Measurements from ENCODE around the gene MBP. TPM values are rescaled to one million over a fixed set of nuclear protein-coding genes. Genes with fewer than 3 reads are reported as not detected.
"Not testable (repeated sequence)": the region's sequence is repeated elsewhere in the genome, so short reads cannot be mapped to it uniquely, and the experiment has no call there.

Gene MBP
- total RNA-seq, 2 experiments from 2014 or later: 35.9 to 36.6 TPM

DNA sequence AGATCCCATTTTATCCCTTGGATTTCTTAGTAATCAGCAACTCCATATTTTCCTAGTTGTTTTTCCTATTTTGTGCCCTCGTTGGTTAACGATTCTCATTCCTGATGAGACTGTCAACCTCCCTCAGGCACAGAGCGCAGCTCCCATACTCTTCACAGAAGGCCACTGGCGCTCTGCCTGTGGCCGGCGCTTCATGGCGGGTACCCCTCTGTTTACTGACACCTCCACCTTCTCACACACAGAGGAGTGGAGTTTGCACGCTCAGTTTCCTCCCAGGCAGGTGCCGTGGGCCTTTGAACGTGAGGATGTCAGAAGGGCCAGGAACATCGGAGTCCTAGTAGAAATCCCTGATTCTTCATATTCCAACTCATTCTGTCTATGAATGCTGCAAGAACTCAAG is 139.0 kb downstream of the MBP start:
- H3K4me3 Mint-ChIP-seq: no peak overlapping the region
- H3K36me3 Mint-ChIP-seq (ENCODE audit: low read depth): no peaks in the 10 kb centered on the region
- CTCF ChIA-PET: no interaction called here
- H3K4me1 Mint-ChIP-seq (ENCODE audit: low read depth): no peaks in the 10 kb centered on the region
- no peaks in the 10 kb centered on the region for H3K27me3 Mint-ChIP-seq (ENCODE audit: low read depth)
- intact Hi-C loops (cut with micrococcal nuclease): no loop called here
- DNase-seq: no peak
- no peak overlapping the region for H3K27ac Mint-ChIP-seq
- no peaks in the 10 kb centered on the region for H3K9me3 Mint-ChIP-seq

DNA sequence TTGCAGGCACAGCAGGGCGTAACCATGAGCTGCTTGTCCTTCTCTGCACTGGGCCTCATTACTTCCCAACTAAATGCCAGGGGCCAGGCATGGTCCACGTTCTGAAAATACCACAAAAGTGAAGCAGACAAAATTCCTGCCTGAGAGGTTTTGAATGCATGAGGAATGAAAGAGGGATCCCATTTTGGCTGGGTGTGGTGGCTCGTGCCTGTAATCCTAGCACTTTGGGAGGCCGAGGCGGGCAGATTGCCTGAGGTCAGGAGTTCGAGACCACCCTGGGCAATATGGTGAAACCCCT is 139.5 kb downstream of the MBP start:
- no peaks in the 10 kb centered on the region for H3K36me3 Mint-ChIP-seq (ENCODE audit: low read depth)
- no peak overlapping the region for H3K4me3 Mint-ChIP-seq
- H3K9me3 Mint-ChIP-seq: no peaks in the 10 kb centered on the region
- intact Hi-C loops (cut with micrococcal nuclease): no loop called here
- CTCF ChIA-PET: no interaction called here
- H3K27ac Mint-ChIP-seq: no peak overlapping the region
- H3K4me1 Mint-ChIP-seq (ENCODE audit: low read depth): no peaks in the 10 kb centered on the region
- no peaks in the 10 kb centered on the region for H3K27me3 Mint-ChIP-seq (ENCODE audit: low read depth)
- DNase-seq: no peak

DNA sequence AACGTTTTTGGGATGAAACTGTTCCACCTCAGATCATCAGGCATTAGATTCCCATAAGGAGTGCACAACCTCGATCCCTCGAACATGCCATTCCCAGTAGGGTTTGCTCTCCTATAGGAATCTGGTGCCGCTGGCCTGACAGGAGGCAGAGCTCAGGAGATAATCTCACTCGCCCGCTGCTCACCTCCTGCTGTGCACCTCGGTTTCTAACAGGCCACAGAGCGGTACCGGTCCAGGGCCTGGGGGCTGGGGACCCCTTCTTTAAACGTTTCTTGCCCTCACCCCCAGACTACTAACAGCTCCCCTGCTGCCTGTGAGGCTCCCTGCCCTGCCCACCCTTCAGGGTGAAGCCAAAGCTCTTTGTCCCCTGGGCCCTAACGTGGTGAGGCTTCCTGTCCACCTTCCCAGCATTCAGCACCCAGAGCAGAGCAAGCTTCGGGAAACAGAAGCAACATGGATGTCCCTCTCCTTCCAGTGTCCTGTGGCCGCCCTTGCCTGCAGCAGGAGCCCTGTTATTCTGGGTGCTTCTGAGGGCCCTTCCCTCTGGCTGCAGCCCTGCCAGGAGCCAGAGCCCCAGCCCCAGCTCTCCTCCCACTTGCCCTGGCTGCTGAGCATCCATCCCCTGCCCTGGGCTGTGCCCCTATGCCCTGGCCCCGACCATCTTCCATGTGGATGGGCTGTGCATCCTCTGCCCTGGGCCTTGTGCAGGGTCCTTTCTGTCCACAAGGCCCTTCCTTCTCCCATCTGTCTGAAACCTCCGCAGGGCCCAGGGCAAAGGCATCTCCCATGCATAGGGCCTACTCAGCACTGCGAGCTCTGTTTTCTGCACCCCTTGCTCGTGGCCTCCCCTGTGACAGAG is 140.1 kb downstream of the MBP start:
- CTCF ChIA-PET: interaction anchor here (0.6 to 1.2 kb wide), 2 partner anchors 9 to 395 kb away, joined by 5 read pairs; no protein-coding TSS in a partner anchor
- Mint-ChIP-seq H3K4me1 (ENCODE audit: low read depth) (no peaks in the 10 kb centered on the region), H3K27ac (no peak overlapping the region), H3K9me3 (no peaks in the 10 kb centered on the region), H3K4me3 (no peak overlapping the region), H3K36me3 (ENCODE audit: low read depth) (no peaks in the 10 kb centered on the region), H3K27me3 (ENCODE audit: low read depth) (no peaks in the 10 kb centered on the region)
- DNase-seq: no peak
- intact Hi-C loops (cut with micrococcal nuclease): no loop called here

DNA sequence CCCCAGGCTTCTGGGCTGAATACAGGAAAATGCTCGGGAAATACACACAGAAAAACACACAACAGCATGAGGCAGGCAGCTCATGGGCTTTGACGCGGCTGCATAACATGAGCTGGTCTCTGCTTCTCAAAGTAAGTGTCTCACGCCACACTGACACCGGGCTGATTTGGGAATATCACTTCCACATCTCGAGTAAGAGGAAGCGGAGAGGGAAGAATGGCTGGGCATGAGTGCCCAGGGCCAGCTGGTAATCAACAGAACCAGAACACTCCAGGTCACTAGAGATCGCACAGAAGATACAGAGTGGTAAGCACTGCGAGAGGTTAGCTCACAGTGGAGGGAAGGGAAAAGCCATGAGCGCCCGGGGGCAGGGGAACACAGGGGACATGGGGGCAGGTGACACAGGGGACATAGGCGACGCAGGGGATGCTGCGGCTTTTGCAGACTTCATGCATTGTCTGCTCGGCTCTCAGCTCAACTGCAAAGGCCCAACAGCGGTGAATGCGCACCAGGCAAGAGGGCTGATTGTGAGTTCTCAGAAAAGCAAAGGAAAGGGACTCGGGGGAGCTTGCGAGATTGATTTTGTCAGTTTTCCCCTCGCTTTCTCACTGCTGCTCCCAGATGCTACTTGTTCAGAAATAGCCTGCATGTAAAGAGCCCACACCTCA is 141.4 kb downstream of the MBP start:
- no peaks in the 10 kb centered on the region for H3K4me1 Mint-ChIP-seq (ENCODE audit: low read depth)
- no peaks in the 10 kb centered on the region for H3K9me3 Mint-ChIP-seq
- no peak for DNase-seq
- H3K27me3 Mint-ChIP-seq (ENCODE audit: low read depth): no peaks in the 10 kb centered on the region
- H3K27ac Mint-ChIP-seq: no peak overlapping the region
- H3K4me3 Mint-ChIP-seq: no peak overlapping the region
- intact Hi-C loops (cut with micrococcal nuclease): no loop called here
- no peaks in the 10 kb centered on the region for H3K36me3 Mint-ChIP-seq (ENCODE audit: low read depth)
- CTCF ChIA-PET: interaction anchor here (0.5 to 1.2 kb wide), 4 partner anchors 8 to 221 kb away, joined by 3 to 7 read pairs (median 4); no protein-coding TSS in a partner anchor

DNA sequence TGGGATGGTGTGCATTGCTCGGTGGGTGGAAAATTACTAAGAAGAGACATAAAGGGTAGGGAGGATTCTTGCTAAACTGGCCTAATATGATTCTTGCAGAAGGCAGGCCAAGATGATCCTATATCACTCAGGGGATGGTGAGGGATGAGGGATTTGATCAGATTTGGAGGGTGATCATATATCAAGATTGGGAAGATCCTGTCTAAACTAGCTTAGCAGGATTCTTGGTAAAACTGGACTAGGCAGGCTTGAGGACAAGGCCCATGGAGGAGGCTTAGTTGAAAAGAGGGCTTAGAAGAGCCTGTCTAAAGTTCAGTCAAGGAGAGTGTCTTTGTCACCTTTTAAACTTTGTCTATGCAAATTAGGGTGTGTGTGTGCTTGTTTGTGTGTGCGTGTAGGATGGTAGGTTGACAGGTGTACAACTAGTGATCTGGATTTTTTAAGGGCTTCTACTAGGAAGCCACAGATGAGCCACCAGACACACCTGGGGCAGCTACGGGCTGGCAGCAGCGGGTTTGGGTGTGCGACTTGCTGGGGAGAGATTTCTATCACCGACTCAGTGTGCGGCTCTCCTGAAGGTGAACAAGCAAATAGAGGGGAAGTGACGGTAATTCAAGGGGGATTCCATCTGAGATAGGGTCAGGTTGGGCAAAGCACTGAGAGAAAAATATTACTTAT is 142.1 kb downstream of the MBP start:
- H3K9me3 Mint-ChIP-seq; H3K27me3 Mint-ChIP-seq (ENCODE audit: low read depth); H3K27ac Mint-ChIP-seq; DNase-seq; H3K4me3 Mint-ChIP-seq; H3K36me3 Mint-ChIP-seq (ENCODE audit: low read depth); intact Hi-C loops (cut with micrococcal nuclease); H3K4me1 Mint-ChIP-seq (ENCODE audit: low read depth): not testable (repeated sequence)
- CTCF ChIA-PET: interaction anchor here (0.7 to 1.1 kb wide), 2 partner anchors 10 to 188 kb away, joined by 3 to 7 read pairs; no protein-coding TSS in a partner anchor

DNA sequence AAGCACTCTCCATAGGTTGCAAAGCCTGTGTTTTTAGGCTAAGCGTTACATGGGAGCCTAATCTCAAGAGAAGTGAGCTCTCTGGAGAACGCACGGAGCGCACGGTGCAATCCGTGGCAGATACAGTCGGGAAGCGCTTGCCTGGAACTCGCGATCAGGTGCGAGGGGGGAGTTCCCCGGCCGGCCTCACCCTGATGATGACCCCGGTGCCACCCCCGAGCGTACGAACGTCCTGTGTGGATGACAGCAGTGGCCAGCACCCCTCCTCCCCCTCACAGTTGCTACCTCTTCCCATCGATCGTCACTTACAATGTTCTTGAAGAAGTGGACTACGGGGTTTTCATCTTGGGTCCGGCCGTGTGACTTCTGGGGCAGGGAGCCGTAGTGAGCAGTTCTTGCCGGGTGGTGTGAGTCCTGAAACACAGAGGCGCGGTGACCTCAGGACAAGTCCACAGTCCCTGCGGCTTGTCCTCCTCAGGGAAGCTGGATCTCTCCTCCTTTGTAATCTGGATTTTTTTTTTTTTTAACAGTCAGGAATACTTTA is 142.9 kb downstream of the MBP start:
- Mint-ChIP-seq H3K27me3 (ENCODE audit: low read depth) (no peaks in the 10 kb centered on the region), H3K27ac (no peak overlapping the region), H3K4me1 (ENCODE audit: low read depth) (no peaks in the 10 kb centered on the region), H3K4me3 (no peak overlapping the region), H3K9me3 (no peaks in the 10 kb centered on the region), H3K36me3 (ENCODE audit: low read depth) (no peaks in the 10 kb centered on the region)
- CTCF ChIA-PET: interaction anchor here (0.6 kb wide), 1 partner anchor 439 kb away, joined by 3 read pairs; no protein-coding TSS in a partner anchor
- intact Hi-C loops (cut with micrococcal nuclease): no loop called here
- no peak for DNase-seq

DNA sequence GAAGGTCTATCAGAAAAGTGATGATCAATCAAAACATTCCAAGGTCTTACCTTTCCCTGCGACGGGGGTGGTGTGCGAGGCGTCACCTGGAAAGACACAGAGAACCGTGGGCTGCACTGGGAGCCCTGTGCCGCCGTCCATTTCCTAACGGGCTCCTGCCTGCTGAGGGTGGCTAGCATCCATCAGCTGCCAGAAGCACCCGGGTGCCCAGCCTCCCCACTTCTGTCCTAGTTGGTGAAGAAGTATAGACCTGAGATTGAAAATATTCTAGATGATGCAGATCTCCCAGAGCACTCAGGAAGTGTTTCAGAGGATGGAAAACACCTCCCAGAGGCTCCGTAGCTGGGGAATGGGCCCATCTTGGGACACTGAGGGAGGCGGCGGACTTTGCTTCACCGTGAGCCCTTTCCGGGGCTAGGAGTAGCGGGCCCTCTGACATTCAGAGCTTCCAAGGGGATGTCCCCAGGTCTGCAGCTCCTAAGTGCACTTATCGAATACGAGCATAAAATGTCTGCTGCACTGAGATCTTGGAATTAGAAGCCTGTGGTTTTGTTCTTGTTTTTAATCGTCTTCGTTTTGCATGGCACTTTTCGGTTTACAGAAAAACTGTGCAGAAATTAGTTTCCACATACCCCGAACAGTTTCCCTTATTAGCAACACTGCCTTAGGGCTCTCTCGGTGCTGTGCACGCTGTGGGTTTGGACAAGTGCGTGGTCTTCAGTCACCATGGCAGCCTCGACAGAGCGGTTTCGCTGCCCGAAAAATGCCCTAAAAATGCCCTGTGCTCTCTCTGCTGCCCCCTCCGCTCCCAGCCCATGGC is 143.5 kb downstream of the MBP start:
- H3K4me1 Mint-ChIP-seq (ENCODE audit: low read depth): no peaks in the 10 kb centered on the region
- no peak overlapping the region for H3K4me3 Mint-ChIP-seq
- H3K36me3 Mint-ChIP-seq (ENCODE audit: low read depth): no peaks in the 10 kb centered on the region
- H3K9me3 Mint-ChIP-seq: no peaks in the 10 kb centered on the region
- H3K27me3 Mint-ChIP-seq (ENCODE audit: low read depth): no peaks in the 10 kb centered on the region
- CTCF ChIA-PET: interaction anchor here (0.6 to 1.0 kb wide), 3 partner anchors 11 to 439 kb away, joined by 3 read pairs; no protein-coding TSS in a partner anchor
- no peak for DNase-seq
- intact Hi-C loops (cut with micrococcal nuclease): no loop called here
- no peak overlapping the region for H3K27ac Mint-ChIP-seq

DNA sequence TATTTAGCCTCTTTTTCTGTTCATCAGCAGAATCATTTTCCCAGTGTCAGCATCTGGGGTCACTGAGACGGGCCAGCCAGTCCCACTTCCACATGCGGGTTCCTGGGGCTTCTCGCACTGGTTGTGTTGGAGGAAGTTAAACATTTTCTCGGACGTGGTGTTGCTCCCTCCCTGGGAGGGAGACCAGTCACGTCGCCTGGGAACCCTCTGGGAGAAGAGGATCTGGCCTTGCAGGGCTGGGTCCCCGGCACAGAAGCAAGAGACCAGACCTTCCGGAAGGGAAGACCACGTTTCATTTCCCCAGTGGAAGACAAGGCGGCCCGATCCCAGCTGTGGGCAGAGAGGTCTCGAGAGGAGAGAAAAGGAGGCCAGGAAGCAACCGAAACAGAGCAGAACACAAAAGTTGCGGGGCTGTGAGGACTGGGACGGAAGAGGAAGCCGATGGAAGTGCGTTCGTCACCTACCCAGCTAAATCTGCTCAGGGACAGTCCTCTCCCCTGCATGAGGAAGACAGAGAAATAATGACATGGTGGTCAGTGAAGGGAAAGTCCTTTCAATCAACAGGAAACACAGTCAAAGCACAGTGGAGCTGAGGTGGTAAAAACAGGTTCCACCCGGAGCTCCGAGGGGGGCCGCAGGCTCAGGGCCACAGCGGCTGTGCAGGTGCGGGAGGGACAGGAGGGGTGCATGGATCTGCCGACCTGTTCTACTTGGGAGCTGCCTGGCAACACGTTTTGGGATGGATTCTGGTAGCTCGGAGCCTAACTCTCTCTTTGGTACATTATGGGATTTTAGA is 144.4 kb downstream of the MBP start:
- Mint-ChIP-seq H3K4me3 (no peak overlapping the region), H3K36me3 (ENCODE audit: low read depth) (no peaks in the 10 kb centered on the region), H3K9me3 (no peaks in the 10 kb centered on the region), H3K4me1 (ENCODE audit: low read depth) (peaks cover 2% of the 10 kb centered on the region), H3K27ac (no peak overlapping the region), H3K27me3 (ENCODE audit: low read depth) (no peaks in the 10 kb centered on the region)
- CTCF ChIA-PET: interaction anchor here (0.6 to 1.0 kb wide), 2 partner anchors 12 to 411 kb away, joined by 3 read pairs; no protein-coding TSS in a partner anchor
- no peak for DNase-seq
- intact Hi-C loops (cut with micrococcal nuclease): no loop called here

DNA sequence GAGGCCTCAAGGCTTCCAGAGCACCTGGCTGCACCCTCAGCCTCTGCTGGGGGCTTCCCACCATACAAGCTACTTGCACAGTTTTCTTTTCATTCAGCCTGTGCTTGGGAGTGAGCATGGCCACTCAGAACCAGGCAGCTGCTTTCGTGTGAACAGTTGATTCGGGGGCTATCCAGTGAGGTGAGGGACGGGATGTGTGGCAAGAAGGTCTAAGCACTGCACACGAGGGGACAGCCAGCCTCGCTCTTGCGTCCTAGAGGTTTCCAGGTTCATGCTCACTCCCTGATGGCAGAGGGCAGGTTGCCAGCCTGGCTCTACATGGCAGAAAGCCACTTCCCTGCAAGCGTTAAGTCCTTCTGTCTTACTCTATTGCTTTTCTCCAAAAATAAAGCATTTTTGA is 146.2 kb downstream of the MBP start:
- H3K36me3 Mint-ChIP-seq (ENCODE audit: low read depth): no peaks in the 10 kb centered on the region
- CTCF ChIA-PET: interaction anchor here (1.0 to 8.1 kb wide), 4 partner anchors 14 to 184 kb away, joined by 3 to 117 read pairs (median 6); no protein-coding TSS in a partner anchor
- H3K4me3 Mint-ChIP-seq: no peak overlapping the region

DNA sequence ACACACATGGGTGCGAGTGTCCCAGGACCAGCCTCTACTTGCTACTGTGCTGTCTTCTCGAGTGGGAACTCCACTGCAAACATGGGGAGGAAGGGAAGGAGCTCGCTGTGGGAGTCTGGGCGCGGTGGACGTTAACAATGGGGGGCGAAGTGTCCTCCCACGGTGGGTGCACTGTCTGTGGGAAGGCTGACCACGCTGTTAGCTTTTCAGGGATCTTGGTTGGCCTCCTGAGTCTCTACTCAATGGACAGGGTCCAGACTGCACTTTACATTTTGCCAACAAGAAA is 146.7 kb downstream of the MBP start:
- H3K9me3 Mint-ChIP-seq: no peaks in the 10 kb centered on the region
- H3K36me3 Mint-ChIP-seq (ENCODE audit: low read depth): no peaks in the 10 kb centered on the region
- CTCF ChIA-PET: interaction anchor here (0.8 to 8.1 kb wide), 7 partner anchors 14 to 206 kb away, joined by 3 to 117 read pairs (median 3); no protein-coding TSS in a partner anchor
- peaks cover 5% of the 10 kb centered on the region for H3K4me1 Mint-ChIP-seq (ENCODE audit: low read depth)
- intact Hi-C loops (cut with micrococcal nuclease): no loop called here
- no peaks in the 10 kb centered on the region for H3K27me3 Mint-ChIP-seq (ENCODE audit: low read depth)
- no peak overlapping the region for H3K27ac Mint-ChIP-seq
- H3K4me3 Mint-ChIP-seq: no peak overlapping the region
- no peak for DNase-seq

More for the DNA sequence above, 146.2 kb downstream of the MBP start:
- DNase-seq: no peak
- Mint-ChIP-seq H3K27me3 (ENCODE audit: low read depth) (no peaks in the 10 kb centered on the region), H3K4me1 (ENCODE audit: low read depth) (peaks cover 5% of the 10 kb centered on the region), H3K27ac (no peak overlapping the region), H3K9me3 (no peaks in the 10 kb centered on the region)
- intact Hi-C loops (cut with micrococcal nuclease): no loop called here
